IgD-negative memory B cell (primary cell): ENCODE results near the gene ALDH5A1. TPM values are rescaled to one million over a fixed set of nuclear protein-coding genes. Genes with fewer than 3 reads are reported as not detected.
A peak's percentile ranks its signal among the peaks of the same experiment; 100 is the strongest.

ENCODE experiments used
- H3K27ac Mint-ChIP-seq, 3 donors: one replicate each; pipeline ENCODE4 v1.8.0; 2020 to 2022; ENCODE audit warnings: mild to moderate bottlenecking in 3 of 3, mixed read lengths in 3 of 3, moderate library complexity in 1 of 3
- H3K27me3 Mint-ChIP-seq: one replicate; pipeline ENCODE4 v1.8.0; 2021; ENCODE audit warnings: mixed read lengths
- H3K36me3 Mint-ChIP-seq: one replicate; pipeline ENCODE4 v1.8.0; 2020; ENCODE audit warnings: mild to moderate bottlenecking, mixed read lengths
- H3K4me1 Mint-ChIP-seq, 3 donors: one replicate each; pipeline ENCODE4 v1.8.0; 2020 to 2022; ENCODE audit warnings: mixed read lengths in 3 of 3, mild to moderate bottlenecking in 1 of 3
- H3K4me3 Mint-ChIP-seq, 4 donors: one replicate each; pipeline ENCODE4 v1.8.0; 2020 to 2022; ENCODE audit warnings: mild to moderate bottlenecking in 4 of 4, mixed read lengths in 4 of 4, moderate library complexity in 3 of 4
- H3K9me3 Mint-ChIP-seq, 3 donors: one replicate each; pipeline ENCODE4 v1.8.0; 2020 to 2021; ENCODE audit warnings: mixed read lengths in 3 of 3, mild to moderate bottlenecking in 1 of 3
- polyA plus RNA-seq: library from polyadenylated mRNA; unstranded; fragments of 300-500 nt; fragmentation: Illumina TruSeq; gene quantifications from one replicate; pipeline ENCODE4 v1.2.3, GENCODE V29; 2021

ALDH5A1 gene
- polyA plus RNA-seq, 1 donor from 2014 or later: 16.0 TPM

DNA sequence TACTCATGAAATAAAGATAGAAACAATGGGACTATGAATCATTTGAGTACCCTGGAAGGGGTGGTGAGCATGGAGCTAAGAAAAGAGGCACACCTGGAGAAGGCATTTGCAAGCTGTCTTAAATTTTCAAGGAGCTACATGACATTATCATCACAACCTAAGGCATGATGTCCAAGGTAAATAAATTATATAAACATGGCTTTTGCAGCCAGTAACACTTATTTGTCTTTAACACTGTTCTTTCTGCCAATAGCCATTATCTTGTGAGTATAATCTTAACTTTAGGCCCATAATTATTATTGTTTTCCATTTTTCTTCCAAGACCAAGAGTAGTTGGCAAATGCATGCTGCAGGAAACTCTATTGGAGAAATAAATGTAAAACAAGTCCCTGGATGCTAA is 63.7 kb downstream of the ALDH5A1 start:
- no peaks in the 10 kb centered on the region for H3K4me1 Mint-ChIP-seq
- H3K4me3 Mint-ChIP-seq: no peak overlapping the region
- H3K27me3 Mint-ChIP-seq: no peaks in the 10 kb centered on the region
- H3K36me3 Mint-ChIP-seq: peaks cover 13% of the 10 kb centered on the region
- H3K9me3 Mint-ChIP-seq: no peaks in the 10 kb centered on the region
- no peak overlapping the region for H3K27ac Mint-ChIP-seq

DNA sequence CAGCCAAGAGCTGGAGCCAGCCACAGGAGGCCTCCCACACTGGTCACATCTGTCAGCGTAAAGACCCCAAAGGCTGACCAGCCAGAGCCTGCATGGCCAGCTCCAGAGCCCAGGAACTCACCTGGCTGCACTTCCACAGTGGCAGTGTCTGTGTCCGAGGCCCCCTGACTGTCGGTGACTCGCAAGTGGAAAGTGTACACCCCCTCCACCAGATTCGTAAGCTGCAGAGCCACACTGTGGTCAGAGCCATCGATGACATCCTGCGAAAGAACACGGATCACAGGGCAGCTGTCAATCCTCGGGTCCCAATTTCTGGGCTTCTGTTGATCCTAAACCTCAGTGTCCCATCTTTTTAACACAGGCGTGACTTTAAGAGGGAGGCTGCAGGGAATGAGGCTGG is 69.3 kb downstream of the ALDH5A1 start:
- H3K36me3 Mint-ChIP-seq: peaks cover 12% of the 10 kb centered on the region
- H3K4me1 Mint-ChIP-seq: no peaks in the 10 kb centered on the region
- H3K9me3 Mint-ChIP-seq: no peaks in the 10 kb centered on the region
- H3K27ac Mint-ChIP-seq: no peak overlapping the region
- H3K27me3 Mint-ChIP-seq: peaks cover 2% of the 10 kb centered on the region
- no peak overlapping the region for H3K4me3 Mint-ChIP-seq

- H3K27ac Mint-ChIP-seq: no peak overlapping the region
- H3K4me1 Mint-ChIP-seq: no peaks in the 10 kb centered on the region
- peaks cover 2% of the 10 kb centered on the region for H3K27me3 Mint-ChIP-seq
- H3K4me3 Mint-ChIP-seq: no peak overlapping the region
- H3K36me3 Mint-ChIP-seq: peaks cover 12% of the 10 kb centered on the region
- no peaks in the 10 kb centered on the region for H3K9me3 Mint-ChIP-seq
Measured at GRCh38 chr6:24565196-24565595, 70.4 kb downstream of the ALDH5A1 start.

DNA sequence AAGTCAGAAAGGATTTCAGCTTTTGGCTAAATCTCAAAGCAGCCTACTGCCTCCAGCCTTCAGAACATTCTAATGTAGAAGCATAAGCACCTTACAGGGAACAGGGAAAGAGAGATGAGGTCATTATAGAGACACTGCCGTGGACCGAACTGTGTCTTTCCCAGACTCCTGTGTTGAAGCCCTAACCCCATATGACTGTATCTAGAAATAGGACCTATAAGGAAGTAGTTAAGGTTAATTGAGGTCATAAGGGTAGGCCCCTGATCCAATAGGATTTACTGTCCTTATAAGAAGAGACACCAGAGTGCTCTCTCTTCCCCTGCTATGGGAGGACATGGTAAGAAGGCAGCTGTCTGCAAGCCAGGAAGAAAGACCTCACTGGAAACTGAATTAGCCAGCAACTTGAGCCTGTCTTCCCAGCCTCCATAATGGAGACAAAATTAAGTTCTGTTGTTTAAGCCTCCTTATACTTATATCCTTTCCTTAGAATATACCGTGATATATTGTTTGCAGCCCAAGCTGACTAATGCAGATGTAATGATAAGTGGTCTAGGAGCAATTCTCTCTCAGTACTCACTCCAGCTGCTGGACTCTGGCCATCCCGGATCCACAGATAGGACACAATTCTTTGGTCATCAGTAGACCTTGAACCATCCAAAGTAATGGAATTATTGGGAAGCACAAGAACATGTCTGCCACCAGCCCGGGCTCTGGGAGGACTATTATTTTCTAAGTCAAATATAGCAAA is 71.4 kb downstream of the ALDH5A1 start:
- Mint-ChIP-seq H3K4me3 (no peak overlapping the region), H3K36me3 (peaks cover 8% of the 10 kb centered on the region), H3K27ac (no peak overlapping the region), H3K4me1 (no peaks in the 10 kb centered on the region), H3K27me3 (peaks cover 2% of the 10 kb centered on the region), H3K9me3 (no peaks in the 10 kb centered on the region)

DNA sequence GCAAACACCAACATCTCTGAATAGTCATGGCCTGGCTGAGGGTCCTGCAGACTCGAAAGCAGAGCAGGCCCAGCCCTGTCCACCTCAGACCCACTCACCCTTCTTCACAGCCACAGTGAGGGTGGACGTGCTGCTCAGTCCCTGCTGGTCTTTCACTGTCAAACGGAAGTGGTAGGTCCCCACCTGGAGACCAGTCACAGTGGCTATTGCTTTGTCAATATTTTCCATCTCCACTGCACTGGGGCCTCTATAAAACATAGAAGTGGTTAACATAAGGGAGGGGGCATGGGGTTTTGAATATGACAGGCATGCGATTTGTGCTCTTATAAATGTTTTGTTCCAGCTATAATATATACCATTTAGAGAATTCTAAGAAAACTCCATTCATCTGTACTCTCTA is 73.9 kb downstream of the ALDH5A1 start:
- Mint-ChIP-seq H3K27me3 (peaks cover 2% of the 10 kb centered on the region), H3K4me3 (no peak overlapping the region), H3K27ac (peak overlapping the region in 1 of 3 donors; percentile 5), H3K36me3 (peaks cover 8% of the 10 kb centered on the region), H3K9me3 (no peaks in the 10 kb centered on the region), H3K4me1 (no peaks in the 10 kb centered on the region)

- H3K27ac Mint-ChIP-seq: no peak overlapping the region
- peaks cover 8% of the 10 kb centered on the region for H3K36me3 Mint-ChIP-seq
- no peaks in the 10 kb centered on the region for H3K9me3 Mint-ChIP-seq
- H3K27me3 Mint-ChIP-seq: peaks cover under 1% of the 10 kb centered on the region
- H3K4me3 Mint-ChIP-seq: peak overlapping the region in 1 of 4 donors; percentile 2
- peaks cover 1 to 3% (median 2%) of the 10 kb centered on the region in 3 donors for H3K4me1 Mint-ChIP-seq
Measured at GRCh38 chr6:24569811-24570210, 75.0 kb downstream of the ALDH5A1 start.

- Mint-ChIP-seq H3K27ac (no peak overlapping the region), H3K9me3 (no peaks in the 10 kb centered on the region), H3K4me3 (no peak overlapping the region), H3K4me1 (peaks cover 4 to 9% (median 6%) of the 10 kb centered on the region in 3 donors), H3K27me3 (no peaks in the 10 kb centered on the region), H3K36me3 (peaks cover 4% of the 10 kb centered on the region)
Measured at GRCh38 chr6:24571361-24571760, 76.6 kb downstream of the ALDH5A1 start.

DNA sequence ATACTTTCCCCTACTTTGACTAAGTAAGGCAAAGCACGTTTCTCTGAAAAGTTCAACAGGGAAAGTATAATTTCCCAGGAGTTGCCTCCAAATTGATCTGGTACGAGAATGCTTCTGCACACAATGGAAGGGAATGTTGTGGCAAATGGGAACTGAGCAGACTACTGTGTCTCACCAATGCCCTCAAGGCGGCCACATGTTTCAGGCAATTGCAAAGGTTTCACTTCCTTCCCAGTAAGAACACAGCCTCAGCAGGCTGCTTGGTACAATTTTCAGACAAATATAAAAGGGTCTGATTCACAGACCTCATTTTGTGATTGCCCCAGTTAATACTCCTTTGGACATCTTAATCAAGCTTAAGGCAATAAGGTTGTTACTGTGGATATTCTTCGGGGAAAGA is 80.0 kb downstream of the ALDH5A1 start:
- H3K9me3 Mint-ChIP-seq: no peaks in the 10 kb centered on the region

GRCh38 chr6:24576447-24576846 is 81.7 kb downstream of the ALDH5A1 start:
- no peak overlapping the region for H3K27ac Mint-ChIP-seq
- H3K4me1 Mint-ChIP-seq: peaks cover 4 to 12% (median 6%) of the 10 kb centered on the region in 3 donors

More for the DNA sequence above, 80.0 kb downstream of the ALDH5A1 start:
- Mint-ChIP-seq H3K27ac (no peak overlapping the region), H3K27me3 (no peaks in the 10 kb centered on the region), H3K36me3 (no peaks in the 10 kb centered on the region), H3K4me3 (no peak overlapping the region), H3K4me1 (peaks cover 4 to 9% (median 6%) of the 10 kb centered on the region in 3 donors)

GRCh38 chr6:24581084-24581669 is 86.4 kb downstream of the ALDH5A1 start:
- Mint-ChIP-seq H3K4me1 (peaks cover 4 to 8% (median 6%) of the 10 kb centered on the region in 3 donors), H3K36me3 (no peaks in the 10 kb centered on the region), H3K4me3 (no peak overlapping the region), H3K27ac (no peak overlapping the region), H3K9me3 (no peaks in the 10 kb centered on the region), H3K27me3 (no peaks in the 10 kb centered on the region)

More at GRCh38 chr6:24576447-24576846, 81.7 kb downstream of the ALDH5A1 start:
- no peaks in the 10 kb centered on the region for H3K27me3 Mint-ChIP-seq
- H3K4me3 Mint-ChIP-seq: no peak overlapping the region
- no peaks in the 10 kb centered on the region for H3K36me3 Mint-ChIP-seq
- H3K9me3 Mint-ChIP-seq: no peaks in the 10 kb centered on the region

GRCh38 chr6:24583463-24584381 is 89.0 kb downstream of the ALDH5A1 start:
- Mint-ChIP-seq H3K36me3 (no peaks in the 10 kb centered on the region), H3K9me3 (no peaks in the 10 kb centered on the region), H3K4me3 (peak overlapping the region in 2 of 4 donors; percentile 19 to 38), H3K27ac (peak overlapping the region in 1 of 3 donors; percentile 65), H3K27me3 (no peaks in the 10 kb centered on the region), H3K4me1 (peaks cover 4 to 8% (median 6%) of the 10 kb centered on the region in 3 donors)

- Mint-ChIP-seq H3K9me3 (no peaks in the 10 kb centered on the region), H3K4me3 (no peak overlapping the region), H3K36me3 (peaks cover under 1% of the 10 kb centered on the region), H3K27me3 (no peaks in the 10 kb centered on the region), H3K4me1 (peaks cover 4 to 8% (median 6%) of the 10 kb centered on the region in 3 donors), H3K27ac (no peak overlapping the region)
Measured at GRCh38 chr6:24584382-24584720, 89.6 kb downstream of the ALDH5A1 start.
